Measurements from ENCODE around the gene ELF3.

GRCh38 chr1:202029727-202030126 is 19.3 kb downstream of the ELF3 start:
- TF ChIP-seq POLR2A (IDR thresholded peaks at IDR 0.05) (no peak), CTCF (IDR thresholded peaks at IDR 0.05) (no peak)

Data from uterus (tissue), 2 donors.